ENCODE data around the gene FUT8. TPM values are rescaled to one million over a fixed set of nuclear protein-coding genes. Genes with fewer than 3 reads are reported as not detected.
A peak's percentile ranks its signal among the peaks of the same experiment; 100 is the strongest.

Gene FUT8
- total and polyA plus RNA-seq, 4 donors, result 3.4 to 32.3 (median 14.6) TPM

DNA sequence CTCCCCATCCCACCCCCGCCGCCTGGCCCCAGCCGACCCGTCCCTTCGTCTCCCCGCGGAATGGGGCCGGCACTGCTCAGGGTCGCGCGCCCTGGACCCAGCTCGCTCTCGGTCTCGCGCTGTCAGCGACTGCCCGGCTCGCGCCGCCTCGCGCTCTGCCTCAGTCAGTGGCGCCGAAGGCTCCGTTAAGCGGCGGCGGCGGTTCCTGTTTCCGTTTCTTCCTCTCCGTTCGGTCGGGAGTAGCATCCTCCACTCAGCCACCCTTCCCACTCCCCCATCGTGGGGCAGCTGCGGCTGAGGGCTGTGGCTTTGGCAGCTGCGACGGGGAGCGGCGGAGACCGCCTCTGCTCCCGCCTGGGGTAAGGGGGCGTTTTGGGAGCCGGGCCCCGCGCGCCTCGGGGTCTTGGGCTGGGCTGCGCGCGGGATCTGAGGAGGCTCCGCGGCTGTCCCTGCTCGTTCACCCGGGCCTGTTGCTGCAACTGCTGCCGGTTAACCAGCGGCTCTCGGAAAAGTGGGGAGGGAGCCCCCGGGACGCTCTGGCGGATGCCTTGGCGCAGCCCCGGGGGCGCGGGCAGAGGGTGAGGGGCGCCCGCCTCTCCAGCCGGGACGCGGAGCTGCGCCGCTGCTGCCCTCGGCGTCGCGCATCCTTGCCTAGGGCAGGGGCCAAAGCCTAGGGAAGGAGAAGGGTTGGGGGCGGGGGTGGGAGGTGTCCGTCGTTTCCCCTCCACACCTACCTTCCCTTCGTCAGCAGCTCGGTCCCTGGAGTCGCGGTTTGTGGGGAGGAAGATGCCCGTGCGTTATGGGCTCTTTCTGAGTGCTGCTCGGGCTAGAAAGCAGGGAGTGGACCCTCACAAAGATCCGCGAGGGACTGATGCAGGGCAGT is 567 bp downstream of the FUT8 start:
- DNase-seq (peak; percentile 85 to 89), ATAC-seq (ENCODE audit: low FRiP score) (peak; percentile 81)
- Histone ChIP-seq H3K27ac (ENCODE audit: low read depth in 1 of 2, low read length in 2 of 2) (peak overlapping the region in 1 of 2 donors; percentile 11), H3K4me3 (ENCODE audit: low read length in 2 of 2) (peak overlapping the region; percentile 62 to 67), H3K27me3 (ENCODE audit: control insufficient read depth in 1 of 2, insufficient read depth in 2 of 2, low read length in 1 of 2) (no peaks in the 10 kb centered on the region), H3K4me1 (ENCODE audit: control insufficient read depth in 1 of 2, insufficient read depth in 2 of 2, low read length in 2 of 2) (no peaks in the 10 kb centered on the region), H3K9me3 (ENCODE audit: control insufficient read depth, low read length) (no peaks in the 10 kb centered on the region), H3K36me3 (ENCODE audit: control insufficient read depth in 1 of 2, insufficient read depth in 2 of 2, low read length in 1 of 2) (no peaks in the 10 kb centered on the region)
- 0 to 1% methylated on average over 57 to 87 of the region's 87 CpGs for WGBS, 2 donors
- intact Hi-C loops (cut with DNase I), result loop anchor here (2.0 to 10.0 kb wide), 5 partner anchors 251 to 428 kb away; partner anchors contain the start of genes FNTB (in 1 of the 2) and MAX (in 1 of the 2)

GRCh38 chr14:65413739-65414045 is 1.2 kb downstream of the FUT8 start:
- Histone ChIP-seq H3K9me3 (ENCODE audit: control insufficient read depth, low read length) (no peaks in the 10 kb centered on the region), H3K27me3 (ENCODE audit: control insufficient read depth in 1 of 2, insufficient read depth in 2 of 2, low read length in 1 of 2) (no peaks in the 10 kb centered on the region), H3K4me1 (ENCODE audit: control insufficient read depth in 1 of 2, insufficient read depth in 2 of 2, low read length in 2 of 2) (no peaks in the 10 kb centered on the region), H3K36me3 (ENCODE audit: control insufficient read depth in 1 of 2, insufficient read depth in 2 of 2, low read length in 1 of 2) (no peaks in the 10 kb centered on the region), H3K27ac (ENCODE audit: low read depth in 1 of 2, low read length in 2 of 2) (no peak overlapping the region), H3K4me3 (ENCODE audit: low read length in 2 of 2) (peak overlapping the region; percentile 62 to 67)
- no peak for DNase-seq
- no peak for ATAC-seq (ENCODE audit: low FRiP score)
- intact Hi-C loops (cut with DNase I), result loop anchor here (2.0 to 10.0 kb wide), 5 partner anchors 251 to 429 kb away; partner anchors contain the start of genes FNTB (in 1 of the 2) and MAX (in 1 of the 2)
- 34 to 36% methylated on average over 6 of the region's 6 CpGs for WGBS, 2 donors

- no peak for DNase-seq
- intact Hi-C loops (cut with DNase I), result loop anchor here (5.0 to 10.0 kb wide), 4 partner anchors 253 to 430 kb away; partner anchors contain the start of genes FNTB (in 1 of the 2) and MAX (in 1 of the 2)
- no peaks in the 10 kb centered on the region for H3K9me3 ChIP-seq (ENCODE audit: control insufficient read depth, low read length)
- no peak for ATAC-seq (ENCODE audit: low FRiP score)
- no peaks in the 10 kb centered on the region for H3K27me3 ChIP-seq (ENCODE audit: control insufficient read depth in 1 of 2, insufficient read depth in 2 of 2, low read length in 1 of 2)
- no peaks in the 10 kb centered on the region for H3K4me1 ChIP-seq (ENCODE audit: control insufficient read depth in 1 of 2, insufficient read depth in 2 of 2, low read length in 2 of 2)
- no peak overlapping the region for H3K4me3 ChIP-seq (ENCODE audit: low read length in 2 of 2)
- no peak overlapping the region for H3K27ac ChIP-seq (ENCODE audit: low read depth in 1 of 2, low read length in 2 of 2)
- 67 to 70% methylated on average over 3 of the region's 3 CpGs for WGBS, 2 donors
- no peaks in the 10 kb centered on the region for H3K36me3 ChIP-seq (ENCODE audit: control insufficient read depth in 1 of 2, insufficient read depth in 2 of 2, low read length in 1 of 2)
Observed at GRCh38 chr14:65414961-65415589, 2.5 kb downstream of the FUT8 start.

DNA sequence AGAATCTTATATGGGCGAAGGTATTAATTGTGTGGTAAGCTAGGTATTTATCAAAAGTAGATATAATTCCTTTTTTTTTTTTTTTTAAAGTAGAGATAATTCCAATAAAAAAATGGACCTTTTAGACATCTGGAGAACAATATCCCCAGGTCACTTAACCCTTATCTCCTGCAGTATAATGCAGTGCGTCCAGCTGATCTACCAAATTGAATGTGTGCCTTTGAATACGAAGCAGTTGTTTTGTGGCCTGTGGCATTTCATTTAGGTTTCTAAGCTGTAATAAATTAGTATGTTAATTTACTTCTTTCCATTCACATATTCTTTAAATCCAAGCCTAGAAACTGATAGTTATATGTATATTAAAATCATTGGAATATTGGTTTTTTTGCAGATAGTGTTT is 3.1 kb downstream of the FUT8 start:
- DNase-seq (no peak), ATAC-seq (ENCODE audit: low FRiP score) (no peak)
- no peaks in the 10 kb centered on the region for H3K9me3 ChIP-seq (ENCODE audit: control insufficient read depth, low read length)
- H3K36me3 ChIP-seq (ENCODE audit: control insufficient read depth in 1 of 2, insufficient read depth in 2 of 2, low read length in 1 of 2), result no peaks in the 10 kb centered on the region
- 86 to 94% methylated on average over 3 of the region's 3 CpGs for WGBS, 2 donors
- H3K4me1 ChIP-seq (ENCODE audit: control insufficient read depth in 1 of 2, insufficient read depth in 2 of 2, low read length in 2 of 2), result no peaks in the 10 kb centered on the region
- H3K4me3 ChIP-seq (ENCODE audit: low read length in 2 of 2), result no peak overlapping the region
- H3K27me3 ChIP-seq (ENCODE audit: control insufficient read depth in 1 of 2, insufficient read depth in 2 of 2, low read length in 1 of 2), result no peaks in the 10 kb centered on the region
- intact Hi-C loops (cut with DNase I), result loop anchor here in 1 of 2 donors (10.0 kb wide), 1 partner anchor 431 kb away; the partner anchor contains the start of gene FNTB
- H3K27ac ChIP-seq (ENCODE audit: low read depth in 1 of 2, low read length in 2 of 2), result no peak overlapping the region

GRCh38 chr14:65419593-65420252 is 7.2 kb downstream of the FUT8 start:
- no peak for ATAC-seq (ENCODE audit: low FRiP score)
- no peaks in the 10 kb centered on the region for H3K27me3 ChIP-seq (ENCODE audit: control insufficient read depth in 1 of 2, insufficient read depth in 2 of 2, low read length in 1 of 2)
- H3K27ac ChIP-seq (ENCODE audit: low read depth in 1 of 2, low read length in 2 of 2), result no peak overlapping the region
- 85% methylated on average over 5 of the region's 5 CpGs for WGBS, 2 donors
- no peak for DNase-seq
- no peaks in the 10 kb centered on the region for H3K4me1 ChIP-seq (ENCODE audit: control insufficient read depth in 1 of 2, insufficient read depth in 2 of 2, low read length in 2 of 2)
- intact Hi-C loops (cut with DNase I), result loop anchor here in 1 of 2 donors (10.0 kb wide), 1 partner anchor 435 kb away; the partner anchor contains the start of gene FNTB
- H3K9me3 ChIP-seq (ENCODE audit: control insufficient read depth, low read length), result no peaks in the 10 kb centered on the region
- H3K4me3 ChIP-seq (ENCODE audit: low read length in 2 of 2), result no peak overlapping the region
- no peaks in the 10 kb centered on the region for H3K36me3 ChIP-seq (ENCODE audit: control insufficient read depth in 1 of 2, insufficient read depth in 2 of 2, low read length in 1 of 2)

GRCh38 chr14:65421201-65421981 is 8.9 kb downstream of the FUT8 start:
- Histone ChIP-seq H3K36me3 (ENCODE audit: control insufficient read depth in 1 of 2, insufficient read depth in 2 of 2, low read length in 1 of 2) (no peaks in the 10 kb centered on the region), H3K4me3 (ENCODE audit: low read length in 2 of 2) (no peak overlapping the region), H3K9me3 (ENCODE audit: control insufficient read depth, low read length) (no peaks in the 10 kb centered on the region), H3K27ac (ENCODE audit: low read depth in 1 of 2, low read length in 2 of 2) (no peak overlapping the region), H3K4me1 (ENCODE audit: control insufficient read depth in 1 of 2, insufficient read depth in 2 of 2, low read length in 2 of 2) (no peaks in the 10 kb centered on the region), H3K27me3 (ENCODE audit: control insufficient read depth in 1 of 2, insufficient read depth in 2 of 2, low read length in 1 of 2) (no peaks in the 10 kb centered on the region)
- intact Hi-C loops (cut with DNase I), result no loop called here
- WGBS, 2 donors, result 65 to 78% methylated on average over 10 of the region's 10 CpGs
- DNase-seq, result no peak
- ATAC-seq (ENCODE audit: low FRiP score), result no peak

DNA sequence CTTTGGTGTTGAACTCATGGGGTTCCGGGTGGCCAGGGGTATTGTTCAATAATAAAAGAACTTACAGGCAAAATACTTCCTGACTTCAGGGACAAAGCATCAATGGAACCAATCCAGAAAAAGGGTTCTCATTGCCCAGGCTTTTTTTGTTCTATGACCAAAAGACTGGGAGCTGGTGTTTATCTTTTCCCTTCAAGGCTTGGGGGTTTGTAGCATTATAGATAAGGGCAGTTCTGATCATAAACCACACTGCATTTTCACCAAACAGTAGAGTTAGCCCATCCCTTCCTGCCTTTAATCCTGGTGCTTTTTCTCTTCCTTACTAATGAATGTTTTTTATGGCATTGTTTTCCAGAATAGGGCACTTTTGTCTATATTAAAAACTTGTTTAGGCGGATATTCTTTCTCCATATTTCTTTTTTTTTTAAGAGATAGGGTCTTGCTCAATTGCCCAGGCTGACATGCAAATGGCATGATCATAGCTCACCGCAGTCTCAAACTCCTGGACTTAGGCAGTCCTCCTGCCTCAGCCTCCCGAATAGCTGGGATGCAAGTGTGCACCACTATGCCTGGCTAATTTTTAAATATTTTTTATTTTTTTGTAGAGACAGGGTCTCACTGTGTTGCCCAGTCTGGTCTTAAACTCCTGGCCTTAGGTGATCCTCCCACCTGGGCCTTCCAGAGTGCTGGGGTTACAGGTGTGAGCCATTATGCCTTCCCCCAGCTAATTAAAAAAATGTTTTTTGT is 9.7 kb downstream of the FUT8 start:
- ATAC-seq (ENCODE audit: low FRiP score), result no peak

More for the DNA sequence above, 9.7 kb downstream of the FUT8 start:
- 90 to 93% methylated on average over 4 of the region's 4 CpGs for WGBS, 2 donors
- no peaks in the 10 kb centered on the region for H3K27me3 ChIP-seq (ENCODE audit: control insufficient read depth in 1 of 2, insufficient read depth in 2 of 2, low read length in 1 of 2)
- H3K4me3 ChIP-seq (ENCODE audit: low read length in 2 of 2), result no peak overlapping the region
- no peak for DNase-seq
- H3K4me1 ChIP-seq (ENCODE audit: control insufficient read depth in 1 of 2, insufficient read depth in 2 of 2, low read length in 2 of 2), result no peaks in the 10 kb centered on the region
- intact Hi-C loops (cut with DNase I), result no loop called here
- no peaks in the 10 kb centered on the region for H3K9me3 ChIP-seq (ENCODE audit: control insufficient read depth, low read length)
- H3K36me3 ChIP-seq (ENCODE audit: control insufficient read depth in 1 of 2, insufficient read depth in 2 of 2, low read length in 1 of 2), result no peaks in the 10 kb centered on the region
- no peak overlapping the region for H3K27ac ChIP-seq (ENCODE audit: low read depth in 1 of 2, low read length in 2 of 2)

All from aorta (tissue), 5 donors.